22Rv1 (cell line): ENCODE measurements around the gene PLA2G4F.

Source experiments
- CTCF ChIP-seq: fragments of 450-650 bp; IDR thresholded peaks from 2 replicates; pipeline ENCODE4 v1.5.1; 2017; ENCODE audit warnings: mild to moderate bottlenecking
- ZFX ChIP-seq: fragments of 450-650 bp; IDR thresholded peaks from 2 replicates; pipeline ENCODE4 v1.6.1; 2017; ENCODE audit warnings: antibody characterized with exemption, borderline replicate concordance

- TF ChIP-seq CTCF: no peak
- TF ChIP-seq ZFX: no peak
Measured at GRCh38 chr15:42151736-42152135, 4.7 kb downstream of the PLA2G4F start.
